ENCODE measurements around the gene RICTOR.

RICTOR gene

GRCh38 chr5:38932854-38933408, 141.3 kb downstream of the RICTOR start:
- DNase-seq (ENCODE audit: low read depth) = no peak

GRCh38 chr5:38931731-38932130, 142.5 kb downstream of the RICTOR start:
- DNase-seq (ENCODE audit: low read depth) = no peak

- DNase-seq (ENCODE audit: low read depth) = no peak
These were observed 144.4 kb downstream of the RICTOR start for GRCh38 chr5:38929838-38930237.

GRCh38 chr5:38927470-38927869, 146.7 kb downstream of the RICTOR start:
- DNase-seq (ENCODE audit: low read depth) = no peak

GRCh38 chr5:38926121-38926520, 148.1 kb downstream of the RICTOR start:
- DNase-seq (ENCODE audit: low read depth) = no peak

GRCh38 chr5:38925154-38925925, 148.9 kb downstream of the RICTOR start:
- no peak for DNase-seq (ENCODE audit: low read depth)

GRCh38 chr5:38923661-38924451, 150.3 kb downstream of the RICTOR start:
- DNase-seq (ENCODE audit: low read depth) = no peak

- DNase-seq (ENCODE audit: low read depth) = peak; percentile 23
These were observed 152.0 kb downstream of the RICTOR start for GRCh38 chr5:38922199-38922598.

- DNase-seq (ENCODE audit: low read depth) = no peak
These were observed 153.0 kb downstream of the RICTOR start for GRCh38 chr5:38921174-38921573.

- no peak for DNase-seq (ENCODE audit: low read depth)
These were observed 157.4 kb downstream of the RICTOR start for GRCh38 chr5:38916802-38917201.

- no peak for DNase-seq (ENCODE audit: low read depth)
These were observed 160.5 kb downstream of the RICTOR start for GRCh38 chr5:38913714-38914113.

GRCh38 chr5:38911933-38912332, 162.3 kb downstream of the RICTOR start:
- no peak for DNase-seq (ENCODE audit: low read depth)

GRCh38 chr5:38906503-38906902, 167.7 kb downstream of the RICTOR start:
- no peak for DNase-seq (ENCODE audit: low read depth)

- no peak for DNase-seq (ENCODE audit: low read depth)
These were observed 168.7 kb downstream of the RICTOR start for GRCh38 chr5:38905516-38905915.

GRCh38 chr5:38899936-38900335, 174.3 kb downstream of the RICTOR start:
- no peak for DNase-seq (ENCODE audit: low read depth)

- no peak for DNase-seq (ENCODE audit: low read depth)
These were observed 177.4 kb downstream of the RICTOR start for GRCh38 chr5:38896760-38897159.

GRCh38 chr5:38892363-38892762, 181.8 kb downstream of the RICTOR start:
- DNase-seq (ENCODE audit: low read depth) = no peak

GRCh38 chr5:38891563-38891962, 182.6 kb downstream of the RICTOR start:
- no peak for DNase-seq (ENCODE audit: low read depth)

- no peak for DNase-seq (ENCODE audit: low read depth)
These were observed 184.8 kb downstream of the RICTOR start for GRCh38 chr5:38889424-38889823.

GRCh38 chr5:38888041-38888440, 186.2 kb downstream of the RICTOR start:
- DNase-seq (ENCODE audit: low read depth) = no peak
